GM21526 (cell line): ENCODE data around the gene ATP6V0D1.
"Not testable (repeated sequence)": the region's sequence is repeated elsewhere in the genome, so short reads cannot be mapped to it uniquely, and the experiment has no call there.

Source experiments
- ATAC-seq: cut with Tn5 transposase; IDR thresholded peaks from one replicate; pipeline ENCODE4 v1.9.1; 2021; ENCODE audit warnings: moderate library complexity; ENCODE audit not compliant: unreplicated experiment, low FRiP score

Gene ATP6V0D1

GRCh38 chr16:67430504-67430976 is 50.4 kb downstream of the ATP6V0D1 start:
- ATAC-seq: no peak

- ATAC-seq: no peak
Observed at GRCh38 chr16:67429799-67430503, 51.0 kb downstream of the ATP6V0D1 start.

GRCh38 chr16:67429053-67429798 is 51.7 kb downstream of the ATP6V0D1 start:
- ATAC-seq: no peak

GRCh38 chr16:67428146-67428731 is 52.7 kb downstream of the ATP6V0D1 start:
- ATAC-seq: no peak

- ATAC-seq: no peak
Observed at GRCh38 chr16:67426950-67427349, 54.0 kb downstream of the ATP6V0D1 start.

- ATAC-seq: no peak
Observed at GRCh38 chr16:67426022-67426421, 54.9 kb downstream of the ATP6V0D1 start.

GRCh38 chr16:67425580-67425979 is 55.4 kb downstream of the ATP6V0D1 start:
- no peak for ATAC-seq

- ATAC-seq: no peak
Observed at GRCh38 chr16:67425061-67425460, 55.9 kb downstream of the ATP6V0D1 start.

GRCh38 chr16:67424261-67424615 is 56.7 kb downstream of the ATP6V0D1 start:
- ATAC-seq: no peak

- no peak for ATAC-seq
Observed at GRCh38 chr16:67423611-67424260, 57.2 kb downstream of the ATP6V0D1 start.

GRCh38 chr16:67423015-67423414 is 57.9 kb downstream of the ATP6V0D1 start:
- no peak for ATAC-seq

GRCh38 chr16:67421030-67421429 is 59.9 kb downstream of the ATP6V0D1 start:
- ATAC-seq: no peak

- ATAC-seq: no peak
Observed at GRCh38 chr16:67419931-67420330, 61.0 kb downstream of the ATP6V0D1 start.

GRCh38 chr16:67419502-67419901 is 61.5 kb downstream of the ATP6V0D1 start:
- no peak for ATAC-seq

GRCh38 chr16:67417333-67418061 is 63.5 kb downstream of the ATP6V0D1 start:
- ATAC-seq: no peak

- no peak for ATAC-seq
Observed at GRCh38 chr16:67415872-67416793, 64.8 kb downstream of the ATP6V0D1 start, which contains the start of gene ZDHHC1. Gene ZDHHC1 (minus strand): TSS chr16:67416477. CDS start chr16:67407775, 8,702 bp downstream.

GRCh38 chr16:67415421-67415820 is 65.5 kb downstream of the ATP6V0D1 start:
- ATAC-seq: not testable (repeated sequence)

GRCh38 chr16:67413978-67414911 is 66.7 kb downstream of the ATP6V0D1 start:
- ATAC-seq: no peak
